K562 (cell line): Measurements from ENCODE around the gene CYTH1. TPM values are rescaled to one million over a fixed set of nuclear protein-coding genes. Genes with fewer than 3 reads are reported as not detected.

Source experiments
- ARID2 ChIP-seq: fragments of 450-650 bp; IDR thresholded peaks from 2 replicates; pipeline ENCODE4 v1.6.1; 2017; ENCODE audit warnings: antibody characterized with exemption, mild to moderate bottlenecking
- BHLHE40 ChIP-seq: IDR thresholded peaks from 2 replicates; pipeline ENCODE4 v1.6.1; 2011; ENCODE audit warnings: low read length, improper control_type of control experiment
- NUFIP1 ChIP-seq: fragments of 450-650 bp; IDR thresholded peaks from 2 replicates; pipeline ENCODE4 v1.6.1; 2018; ENCODE audit not compliant: partially characterized antibody
- POLR2AphosphoS5 ChIP-seq: IDR thresholded peaks from 2 replicates; pipeline ENCODE4 v1.6.1; 2011; ENCODE audit warnings: mild to moderate bottlenecking, low read depth, low read length, moderate library complexity; ENCODE audit not compliant: control insufficient read depth, insufficient read depth
- POLR2H ChIP-seq: IDR thresholded peaks from 2 replicates; pipeline ENCODE4 v1.6.1; 2016; ENCODE audit warnings: missing genetic modification characterization, low read depth, mild to moderate bottlenecking, control low read depth, missing compliant biosample characterization, moderate library complexity
- SAFB2 ChIP-seq: fragments of 200-400 bp; formaldehyde crosslinking; IDR thresholded peaks from 2 replicates; pipeline ENCODE4 v1.6.1; 2018; ENCODE audit warnings: borderline replicate concordance, low read length, low read depth, moderate library complexity; ENCODE audit not compliant: severe bottlenecking
- SIN3B ChIP-seq: fragments of 450-650 bp; IDR thresholded peaks from 2 replicates; pipeline ENCODE4 v1.6.1; 2017; ENCODE audit warnings: low read depth, mild to moderate bottlenecking, moderate library complexity
- TAL1 ChIP-seq: fragments of 450-650 bp; IDR thresholded peaks from 2 replicates; pipeline ENCODE4 v1.6.1; 2016; ENCODE audit warnings: mild to moderate bottlenecking
- YY1 ChIP-seq, 3 experiments: IDR thresholded peaks; 2 replicates each; pipeline ENCODE4 v1.6.1; 2011; ENCODE audit warnings: low read length in 2 of 3, mild to moderate bottlenecking in 2 of 3, moderate library complexity in 2 of 3, borderline replicate concordance in 1 of 3, control low read depth in 1 of 3, low read depth in 1 of 3; ENCODE audit not compliant: insufficient read depth in 3 of 3, insufficient replicate concordance in 2 of 3, control insufficient read depth in 1 of 3, insufficient read length in 1 of 3; ENCODE audit errors: extremely low read depth in 1 of 3
- ZBTB8A ChIP-seq: fragments of 450-650 bp; IDR thresholded peaks from 2 replicates; pipeline ENCODE4 v1.6.1; 2018; ENCODE audit warnings: mild to moderate bottlenecking, moderate library complexity; ENCODE audit not compliant: partially characterized antibody
- ZNF584 ChIP-seq: fragments of 200-800 bp; sonication (Bioruptor generic); IDR thresholded peaks from 2 replicates; pipeline ENCODE4 v1.6.1; 2016; ENCODE audit warnings: low read depth, mild to moderate bottlenecking, missing genetic modification characterization, missing compliant biosample characterization
- polyA plus RNA-seq, 8 experiments: library from polyadenylated mRNA; depleted of rRNA in 4 of 8; stranded (reverse) in 5 of 8; unstranded in 3 of 8; fragments of >200 nt; fragmentation: Nextera tagmentation in 2 of 8; fragmentation: Illumina TruSeq in 1 of 8; extraction: Ambion mirVana in 2 of 8; extraction: Trizol in 1 of 8; gene quantifications; 2 replicates each; pipeline versions ENCODE4 v1.2.1 to v1.2.3, GENCODE V29; 2011 to 2014; ENCODE audit warnings: inconsistent platforms in 1 of 8, missing spikeins in 1 of 8
- total RNA-seq, 7 experiments: library from RNA; depleted of rRNA in 6 of 7; stranded (reverse); fragments of >200 nt in 6 of 7; fragmentation: Illumina TruSeq in 2 of 7; extraction: Trizol in 2 of 7; gene quantifications; 2 replicates each; pipeline versions ENCODE4 v1.2.1 to v1.2.3, GENCODE V29; 2011 to 2021; ENCODE audit warnings: low replicate concordance in 1 of 7
- TF ChIP-seq, protein P1 (sequence below), 2 experiments: fragments of 450-650 bp in 1 of 2; IDR thresholded peaks; 2 replicates each; pipeline ENCODE4 v1.6.1; 2011 to 2017; ENCODE audit warnings: low read depth in 2 of 2, antibody characterized with exemption in 1 of 2, borderline replicate concordance in 1 of 2, low read length in 1 of 2, mild to moderate bottlenecking in 1 of 2, mixed read lengths in 1 of 2; ENCODE audit not compliant: control insufficient read depth in 1 of 2
- TF ChIP-seq, protein P2 (sequence below), 3 experiments: IDR thresholded peaks in 2 of 3; conservative IDR thresholded peaks in 1 of 3; 2 replicates each; pipeline ENCODE4 v1.5.1; 2011 to 2012; ENCODE audit warnings: low read length in 3 of 3, mild to moderate bottlenecking in 3 of 3, control low read depth in 2 of 3, improper control_type of control experiment in 1 of 3, inconsistent platforms in 1 of 3, low read depth in 1 of 3, mixed read lengths in 1 of 3, moderate library complexity in 1 of 3; ENCODE audit not compliant: insufficient read depth in 2 of 3
- TF ChIP-seq, protein P3 (sequence below): fragments of 450-650 bp; formaldehyde crosslinking; IDR thresholded peaks from 2 replicates; pipeline ENCODE4 v1.4.0; 2020; ENCODE audit warnings: mild to moderate bottlenecking, mixed read lengths
- TF ChIP-seq, protein P4 (sequence below), 2 experiments: fragments of 200-800 bp in 1 of 2; sonication (Bioruptor generic) in 1 of 2; sonication (generic) in 1 of 2; formaldehyde crosslinking in 1 of 2; IDR thresholded peaks in 1 of 2; conservative IDR thresholded peaks in 1 of 2; 2 replicates each; pipeline versions ENCODE4 v1.5.0 to v1.6.1; 2016 to 2020; ENCODE audit warnings: missing compliant biosample characterization in 1 of 2, missing genetic modification characterization in 1 of 2, missing genetic modification reagents in 1 of 2

The CYTH1 gene
- total and polyA plus RNA-seq, 9 of the 15 experiments (the other 6 are each of a cell fraction or from before 2014, with no cell fraction given) = 0.52 to 27.7 (median 16.8) TPM

DNA sequence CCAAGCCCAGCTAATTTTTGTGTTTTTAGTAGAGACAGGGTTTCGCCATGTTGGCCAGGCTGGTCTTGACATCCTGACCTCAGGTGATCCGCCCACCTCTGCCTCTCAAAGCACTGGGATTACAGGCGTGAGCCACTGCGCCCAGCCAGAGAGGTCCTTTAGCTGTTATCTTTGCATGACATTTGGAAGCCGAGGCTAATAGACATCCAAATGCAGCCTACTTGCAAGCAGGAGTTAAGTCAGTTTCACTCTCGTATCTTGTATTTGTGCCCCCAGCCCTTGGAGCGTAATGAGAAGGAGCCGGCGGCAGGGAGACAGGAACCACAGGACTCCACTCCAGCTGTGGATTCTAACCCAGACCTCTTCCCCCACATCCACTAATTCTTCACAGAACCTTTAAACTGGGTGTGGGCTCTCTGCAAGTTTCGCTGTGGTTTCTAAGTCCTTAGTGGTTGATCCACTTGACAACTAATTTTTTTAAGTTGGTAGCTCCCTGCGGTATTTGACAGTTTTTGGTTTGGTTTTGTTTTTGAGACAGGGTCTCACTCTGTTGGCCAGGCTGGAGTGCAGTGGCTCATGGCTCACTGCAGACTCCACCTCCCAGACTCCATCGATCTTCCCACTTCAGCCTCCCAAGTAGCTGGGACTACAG, 3.1 kb upstream of the CYTH1 start (continued):
- TF ChIP-seq, protein P1, sequence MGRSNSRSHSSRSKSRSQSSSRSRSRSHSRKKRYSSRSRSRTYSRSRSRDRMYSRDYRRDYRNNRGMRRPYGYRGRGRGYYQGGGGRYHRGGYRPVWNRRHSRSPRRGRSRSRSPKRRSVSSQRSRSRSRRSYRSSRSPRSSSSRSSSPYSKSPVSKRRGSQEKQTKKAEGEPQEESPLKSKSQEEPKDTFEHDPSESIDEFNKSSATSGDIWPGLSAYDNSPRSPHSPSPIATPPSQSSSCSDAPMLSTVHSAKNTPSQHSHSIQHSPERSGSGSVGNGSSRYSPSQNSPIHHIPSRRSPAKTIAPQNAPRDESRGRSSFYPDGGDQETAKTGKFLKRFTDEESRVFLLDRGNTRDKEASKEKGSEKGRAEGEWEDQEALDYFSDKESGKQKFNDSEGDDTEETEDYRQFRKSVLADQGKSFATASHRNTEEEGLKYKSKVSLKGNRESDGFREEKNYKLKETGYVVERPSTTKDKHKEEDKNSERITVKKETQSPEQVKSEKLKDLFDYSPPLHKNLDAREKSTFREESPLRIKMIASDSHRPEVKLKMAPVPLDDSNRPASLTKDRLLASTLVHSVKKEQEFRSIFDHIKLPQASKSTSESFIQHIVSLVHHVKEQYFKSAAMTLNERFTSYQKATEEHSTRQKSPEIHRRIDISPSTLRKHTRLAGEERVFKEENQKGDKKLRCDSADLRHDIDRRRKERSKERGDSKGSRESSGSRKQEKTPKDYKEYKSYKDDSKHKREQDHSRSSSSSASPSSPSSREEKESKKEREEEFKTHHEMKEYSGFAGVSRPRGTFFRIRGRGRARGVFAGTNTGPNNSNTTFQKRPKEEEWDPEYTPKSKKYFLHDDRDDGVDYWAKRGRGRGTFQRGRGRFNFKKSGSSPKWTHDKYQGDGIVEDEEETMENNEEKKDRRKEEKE (IDR thresholded peaks at IDR 0.05; ENCODE audit: borderline replicate concordance in 1 of 2, control insufficient read depth in 1 of 2, low read depth in 2 of 2, low read length in 1 of 2) = no peak
- TF ChIP-seq SAFB2 (no peak), POLR2H (tag) (no peak), ARID2 (no peak), BHLHE40 (peak; percentile 58; the same call in 1 of the 2 replicates), YY1 (IDR thresholded peaks at IDR 0.05; ENCODE audit: borderline replicate concordance in 1 of 3, control insufficient read depth in 1 of 3, extremely low read depth in 1 of 3, insufficient read depth in 3 of 3, insufficient read length in 1 of 3, insufficient replicate concordance in 2 of 3, low read depth in 1 of 3, low read length in 2 of 3) (peak in 1 of 3 experiments; percentile 39), SIN3B (no peak), ZNF584 (CRISPR knock-in tag) (no peak), NUFIP1 (no peak), POLR2AphosphoS5 (peak; percentile 74; the same call in 1 of the 2 replicates), TAL1 (peak; percentile 79), ZBTB8A (no peak)
- TF ChIP-seq, protein P2, sequence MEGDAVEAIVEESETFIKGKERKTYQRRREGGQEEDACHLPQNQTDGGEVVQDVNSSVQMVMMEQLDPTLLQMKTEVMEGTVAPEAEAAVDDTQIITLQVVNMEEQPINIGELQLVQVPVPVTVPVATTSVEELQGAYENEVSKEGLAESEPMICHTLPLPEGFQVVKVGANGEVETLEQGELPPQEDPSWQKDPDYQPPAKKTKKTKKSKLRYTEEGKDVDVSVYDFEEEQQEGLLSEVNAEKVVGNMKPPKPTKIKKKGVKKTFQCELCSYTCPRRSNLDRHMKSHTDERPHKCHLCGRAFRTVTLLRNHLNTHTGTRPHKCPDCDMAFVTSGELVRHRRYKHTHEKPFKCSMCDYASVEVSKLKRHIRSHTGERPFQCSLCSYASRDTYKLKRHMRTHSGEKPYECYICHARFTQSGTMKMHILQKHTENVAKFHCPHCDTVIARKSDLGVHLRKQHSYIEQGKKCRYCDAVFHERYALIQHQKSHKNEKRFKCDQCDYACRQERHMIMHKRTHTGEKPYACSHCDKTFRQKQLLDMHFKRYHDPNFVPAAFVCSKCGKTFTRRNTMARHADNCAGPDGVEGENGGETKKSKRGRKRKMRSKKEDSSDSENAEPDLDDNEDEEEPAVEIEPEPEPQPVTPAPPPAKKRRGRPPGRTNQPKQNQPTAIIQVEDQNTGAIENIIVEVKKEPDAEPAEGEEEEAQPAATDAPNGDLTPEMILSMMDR (IDR thresholded peaks at IDR 0.05 in 2 of 3, conservative IDR thresholded peaks at IDR 0.05 in 1 of 3; ENCODE audit: insufficient read depth in 2 of 3, low read depth in 1 of 3, low read length in 3 of 3) = no peak
- TF ChIP-seq, protein P3, sequence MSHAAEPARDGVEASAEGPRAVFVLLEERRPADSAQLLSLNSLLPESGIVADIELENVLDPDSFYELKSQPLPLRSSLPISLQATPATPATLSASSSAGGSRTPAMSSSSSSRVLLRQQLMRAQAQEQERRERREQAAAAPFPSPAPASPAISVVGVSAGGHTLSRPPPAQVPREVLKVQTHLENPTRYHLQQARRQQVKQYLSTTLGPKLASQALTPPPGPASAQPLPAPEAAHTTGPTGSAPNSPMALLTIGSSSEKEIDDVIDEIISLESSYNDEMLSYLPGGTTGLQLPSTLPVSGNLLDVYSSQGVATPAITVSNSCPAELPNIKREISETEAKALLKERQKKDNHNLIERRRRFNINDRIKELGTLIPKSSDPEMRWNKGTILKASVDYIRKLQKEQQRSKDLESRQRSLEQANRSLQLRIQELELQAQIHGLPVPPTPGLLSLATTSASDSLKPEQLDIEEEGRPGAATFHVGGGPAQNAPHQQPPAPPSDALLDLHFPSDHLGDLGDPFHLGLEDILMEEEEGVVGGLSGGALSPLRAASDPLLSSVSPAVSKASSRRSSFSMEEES (CRISPR knock-in tag) = no peak
- TF ChIP-seq, protein P4, sequence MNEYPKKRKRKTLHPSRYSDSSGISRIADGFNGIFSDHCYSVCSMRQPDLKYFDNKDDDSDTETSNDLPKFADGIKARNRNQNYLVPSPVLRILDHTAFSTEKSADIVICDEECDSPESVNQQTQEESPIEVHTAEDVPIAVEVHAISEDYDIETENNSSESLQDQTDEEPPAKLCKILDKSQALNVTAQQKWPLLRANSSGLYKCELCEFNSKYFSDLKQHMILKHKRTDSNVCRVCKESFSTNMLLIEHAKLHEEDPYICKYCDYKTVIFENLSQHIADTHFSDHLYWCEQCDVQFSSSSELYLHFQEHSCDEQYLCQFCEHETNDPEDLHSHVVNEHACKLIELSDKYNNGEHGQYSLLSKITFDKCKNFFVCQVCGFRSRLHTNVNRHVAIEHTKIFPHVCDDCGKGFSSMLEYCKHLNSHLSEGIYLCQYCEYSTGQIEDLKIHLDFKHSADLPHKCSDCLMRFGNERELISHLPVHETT (CRISPR knock-in tag; conservative IDR thresholded peaks at IDR 0.05 in 1 of 2, IDR thresholded peaks at IDR 0.05 in 1 of 2) = no peak
